Measurements from ENCODE around the gene YTHDC1.

Gene YTHDC1

DNA sequence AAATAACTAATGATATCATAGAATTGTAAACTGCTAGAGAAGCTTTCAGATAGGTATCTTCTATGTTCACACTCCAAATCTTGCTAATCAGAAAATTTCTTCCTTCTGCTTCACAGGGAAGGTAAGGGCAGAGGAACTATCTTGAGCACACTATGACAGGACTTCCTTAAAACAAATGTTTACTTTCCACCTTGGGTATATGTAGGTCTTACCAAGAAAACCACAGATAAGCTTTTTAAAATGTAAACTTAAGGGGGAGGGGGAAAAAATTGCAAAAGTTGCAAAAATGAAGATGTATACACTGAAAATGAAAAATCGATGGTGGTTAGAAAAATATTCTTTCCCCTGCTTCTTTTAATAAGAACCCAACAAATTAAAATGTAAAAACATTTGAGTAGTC, 30.9 kb downstream of the YTHDC1 start:
- TF ChIP-seq, protein P1, sequence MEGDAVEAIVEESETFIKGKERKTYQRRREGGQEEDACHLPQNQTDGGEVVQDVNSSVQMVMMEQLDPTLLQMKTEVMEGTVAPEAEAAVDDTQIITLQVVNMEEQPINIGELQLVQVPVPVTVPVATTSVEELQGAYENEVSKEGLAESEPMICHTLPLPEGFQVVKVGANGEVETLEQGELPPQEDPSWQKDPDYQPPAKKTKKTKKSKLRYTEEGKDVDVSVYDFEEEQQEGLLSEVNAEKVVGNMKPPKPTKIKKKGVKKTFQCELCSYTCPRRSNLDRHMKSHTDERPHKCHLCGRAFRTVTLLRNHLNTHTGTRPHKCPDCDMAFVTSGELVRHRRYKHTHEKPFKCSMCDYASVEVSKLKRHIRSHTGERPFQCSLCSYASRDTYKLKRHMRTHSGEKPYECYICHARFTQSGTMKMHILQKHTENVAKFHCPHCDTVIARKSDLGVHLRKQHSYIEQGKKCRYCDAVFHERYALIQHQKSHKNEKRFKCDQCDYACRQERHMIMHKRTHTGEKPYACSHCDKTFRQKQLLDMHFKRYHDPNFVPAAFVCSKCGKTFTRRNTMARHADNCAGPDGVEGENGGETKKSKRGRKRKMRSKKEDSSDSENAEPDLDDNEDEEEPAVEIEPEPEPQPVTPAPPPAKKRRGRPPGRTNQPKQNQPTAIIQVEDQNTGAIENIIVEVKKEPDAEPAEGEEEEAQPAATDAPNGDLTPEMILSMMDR (IDR thresholded peaks at IDR 0.05; ENCODE audit: low read depth, low read length) = no peak
- Histone ChIP-seq H3K36me3 (peaks cover 50% of the 10 kb centered on the region), H3K4me1 (peaks cover 3% of the 10 kb centered on the region; the same call in 1 of the 2 replicates)

DNA sequence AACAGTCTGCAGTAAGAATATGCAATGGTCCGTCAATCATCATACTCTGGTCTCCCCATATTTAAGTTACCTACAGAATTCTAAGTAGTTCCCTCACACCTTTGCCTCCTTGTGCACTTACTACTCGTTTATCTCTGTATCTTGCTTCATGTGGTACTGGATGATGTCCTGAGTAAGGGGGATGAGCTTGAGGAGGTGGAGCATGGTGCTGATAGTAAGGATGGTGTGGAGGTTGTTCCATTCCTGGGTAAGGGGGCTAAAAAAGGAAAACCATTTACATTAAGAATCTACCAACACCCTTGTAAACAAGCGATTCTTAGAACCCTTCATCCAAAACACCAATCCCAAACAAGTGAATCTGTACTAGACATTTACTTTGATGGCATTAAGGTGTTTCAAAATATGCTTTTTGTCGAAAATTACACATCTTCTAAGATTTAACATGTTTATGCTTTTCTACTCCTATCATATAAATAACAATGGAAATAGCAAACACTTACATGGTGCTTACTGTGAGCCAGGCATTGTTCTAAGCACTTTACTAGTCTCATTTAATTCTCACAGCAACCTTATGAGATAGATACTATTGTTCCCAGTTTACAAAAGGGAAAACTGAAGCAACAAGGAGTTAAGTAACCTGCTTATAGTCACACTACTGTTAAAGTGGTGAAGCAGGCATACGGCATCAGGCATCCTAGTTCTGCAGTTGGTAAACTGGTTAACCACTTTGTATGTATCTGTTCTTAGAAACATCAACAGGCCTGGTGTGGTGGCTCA, 33.5 kb downstream of the YTHDC1 start:
- Histone ChIP-seq H3K4me1 (peaks cover 3% of the 10 kb centered on the region; the same call in 1 of the 2 replicates), H3K36me3 (peaks cover 35% of the 10 kb centered on the region), H3K27me3 (no peaks in the 10 kb centered on the region), H3K9me3 (no peaks in the 10 kb centered on the region), H3K4me3 (ENCODE audit: low read depth, low read length) (no peak overlapping the region)
- DNase-seq = no peak
- TF ChIP-seq, protein P1 (IDR thresholded peaks at IDR 0.05; ENCODE audit: low read depth, low read length) = no peak

More for the DNA sequence above, 30.9 kb downstream of the YTHDC1 start:
- Histone ChIP-seq H3K4me3 (ENCODE audit: low read depth, low read length) (no peak overlapping the region), H3K9me3 (no peaks in the 10 kb centered on the region), H3K27me3 (no peaks in the 10 kb centered on the region)
- DNase-seq = no peak

DNA sequence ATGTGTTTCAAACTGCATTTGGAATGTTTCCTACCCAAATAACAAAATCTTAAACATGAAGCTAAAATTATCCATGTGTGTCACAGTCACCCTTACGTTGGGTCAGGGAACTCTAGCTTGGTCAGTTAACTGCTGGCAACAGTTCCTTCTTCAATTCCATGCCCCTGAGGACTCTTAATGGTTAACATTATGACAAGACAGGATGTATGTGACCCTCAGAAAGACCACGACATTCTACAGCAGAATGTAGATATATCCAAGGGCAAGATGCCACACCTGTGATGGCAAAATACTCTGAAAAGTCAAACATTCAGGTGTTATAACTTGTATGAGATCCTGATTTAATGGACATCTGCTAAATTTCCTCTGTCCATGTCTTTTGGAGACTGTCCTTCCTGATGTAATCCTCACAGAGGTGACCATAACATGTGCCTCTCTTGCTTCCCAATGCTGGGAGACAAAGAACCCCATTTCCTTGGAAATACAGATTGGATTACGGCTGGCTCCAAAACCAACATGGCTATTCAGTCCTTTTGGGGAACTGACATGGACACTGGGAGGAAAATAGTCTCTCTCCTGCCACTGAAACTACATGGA, 39.1 kb downstream of the YTHDC1 start:
- H3K27me3 ChIP-seq = no peaks in the 10 kb centered on the region; the same call in 1 of the 2 replicates
- no peak overlapping the region for H3K4me3 ChIP-seq (ENCODE audit: low read depth, low read length)
- peaks cover 17% of the 10 kb centered on the region for H3K36me3 ChIP-seq
- H3K9me3 ChIP-seq = no peaks in the 10 kb centered on the region
- TF ChIP-seq, protein P1 (IDR thresholded peaks at IDR 0.05; ENCODE audit: low read depth, low read length) = no peak
- DNase-seq = no peak
- H3K4me1 ChIP-seq = no peaks in the 10 kb centered on the region

DNA sequence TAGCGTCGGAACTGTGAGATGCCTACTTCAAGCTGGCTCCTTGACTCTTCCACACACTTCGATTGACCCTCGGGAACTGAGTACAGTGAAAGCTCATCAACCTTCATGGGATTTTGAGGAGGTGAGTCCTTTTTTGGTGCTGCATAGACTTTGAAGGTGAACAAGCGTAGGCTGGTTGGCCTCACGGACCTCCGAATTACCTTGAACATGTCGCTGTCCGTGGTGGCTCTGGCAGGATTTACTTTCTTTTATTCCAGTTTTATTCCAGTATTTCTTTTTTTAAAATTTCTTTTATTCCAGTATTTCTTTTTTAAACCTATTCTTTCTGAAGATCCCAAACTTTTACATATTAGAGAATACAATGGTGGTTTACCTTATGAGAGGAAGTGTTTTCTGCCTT, 45.2 kb downstream of the YTHDC1 start:
- TF ChIP-seq, protein P1 (IDR thresholded peaks at IDR 0.05; ENCODE audit: low read depth, low read length) = no peak
- no peaks in the 10 kb centered on the region; the same call in 1 of the 2 replicates for H3K27me3 ChIP-seq
- no peak for DNase-seq
- no peaks in the 10 kb centered on the region for H3K9me3 ChIP-seq
- no peaks in the 10 kb centered on the region for H3K4me1 ChIP-seq
- no peak overlapping the region for H3K4me3 ChIP-seq (ENCODE audit: low read depth, low read length)
- no peaks in the 10 kb centered on the region for H3K36me3 ChIP-seq

DNA sequence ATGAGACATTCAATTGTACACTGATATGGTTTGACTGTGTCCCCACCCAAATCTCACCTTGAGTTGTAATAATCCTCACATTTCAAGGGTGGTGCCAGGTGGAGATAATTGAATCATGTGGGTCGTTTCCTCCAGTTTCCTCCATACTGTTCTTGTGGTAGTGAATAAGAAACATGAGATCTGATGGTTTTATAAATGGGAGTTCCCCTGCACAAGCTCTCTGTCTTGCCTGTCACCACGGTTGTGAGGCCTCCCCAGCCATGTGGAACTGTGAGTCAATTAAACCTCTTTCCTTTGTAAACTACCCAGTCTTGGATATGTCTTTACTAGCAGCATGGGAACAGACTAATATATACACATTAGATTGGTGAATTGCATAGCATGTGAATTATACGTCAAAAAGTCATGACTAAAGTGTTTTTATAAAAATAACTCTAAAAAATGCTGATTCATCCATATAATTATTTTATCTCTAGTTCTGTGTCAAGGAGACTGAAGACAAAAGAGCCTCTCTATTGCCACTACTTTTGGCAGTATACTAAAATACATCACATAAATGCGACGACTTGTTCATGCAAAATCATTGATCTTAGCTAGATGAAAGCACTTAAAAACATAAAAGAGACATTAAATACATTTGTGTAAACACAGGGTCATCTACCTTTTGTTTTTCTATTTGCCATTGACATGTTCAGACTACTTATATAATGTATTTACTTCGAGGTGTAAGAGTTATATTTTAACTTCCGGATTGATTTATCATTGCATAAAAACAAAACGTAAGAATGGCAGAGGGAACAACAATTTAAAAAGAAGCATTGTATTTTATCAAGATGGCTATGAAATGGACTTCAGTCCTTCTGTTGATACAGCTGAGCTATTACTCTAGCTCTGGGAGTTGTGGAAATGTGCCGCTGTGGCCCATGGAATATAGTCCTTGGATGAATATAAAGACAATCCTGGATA, 50.1 kb downstream of the YTHDC1 start:
- Histone ChIP-seq H3K9me3 (no peaks in the 10 kb centered on the region), H3K36me3 (no peaks in the 10 kb centered on the region), H3K4me3 (ENCODE audit: low read depth, low read length) (no peak overlapping the region), H3K27me3 (no peaks in the 10 kb centered on the region), H3K4me1 (no peaks in the 10 kb centered on the region)
- TF ChIP-seq, protein P1 (IDR thresholded peaks at IDR 0.05; ENCODE audit: low read depth, low read length) = no peak
- no peak for DNase-seq
